GM12872 (cell line): ENCODE measurements around the gene PFN1.

Source experiments
- CTCF ChIP-seq: IDR thresholded peaks from 3 replicates; pipeline ENCODE4 v1.5.1; 2011; ENCODE audit warnings: low read depth, mild to moderate bottlenecking, low read length, moderate library complexity; ENCODE audit not compliant: insufficient read depth

PFN1 gene

GRCh38 chr17:4982305-4982704 is 34.0 kb upstream of the PFN1 start:
- no peak for TF ChIP-seq CTCF

- peak; percentile 81 for TF ChIP-seq CTCF
Measured at GRCh38 chr17:4980644-4981216, 32.4 kb upstream of the PFN1 start.

DNA sequence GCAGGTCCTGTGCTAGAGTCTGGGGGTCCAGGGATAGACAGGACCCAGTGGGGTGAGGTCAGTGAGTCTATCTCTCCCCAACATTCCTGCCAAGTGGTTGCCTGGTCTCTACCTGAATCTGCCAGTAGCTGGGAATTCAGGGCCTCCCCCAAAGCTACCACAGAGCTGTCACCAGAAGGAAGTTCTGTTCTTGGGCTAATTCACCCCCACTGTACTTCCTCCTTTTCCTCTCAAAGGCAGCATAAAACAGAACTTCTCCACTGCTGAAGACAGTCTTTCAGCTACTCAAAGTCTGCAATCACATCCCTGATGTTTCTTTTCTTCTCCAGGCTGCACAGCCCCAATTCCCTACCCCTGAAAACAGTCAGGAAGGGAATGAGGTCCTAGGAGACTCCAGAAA is 30.4 kb upstream of the PFN1 start:
- TF ChIP-seq CTCF: no peak

- TF ChIP-seq CTCF: no peak
Measured at GRCh38 chr17:4974115-4974670, 25.9 kb upstream of the PFN1 start.

GRCh38 chr17:4973256-4974114 is 25.2 kb upstream of the PFN1 start:
- TF ChIP-seq CTCF: no peak

DNA sequence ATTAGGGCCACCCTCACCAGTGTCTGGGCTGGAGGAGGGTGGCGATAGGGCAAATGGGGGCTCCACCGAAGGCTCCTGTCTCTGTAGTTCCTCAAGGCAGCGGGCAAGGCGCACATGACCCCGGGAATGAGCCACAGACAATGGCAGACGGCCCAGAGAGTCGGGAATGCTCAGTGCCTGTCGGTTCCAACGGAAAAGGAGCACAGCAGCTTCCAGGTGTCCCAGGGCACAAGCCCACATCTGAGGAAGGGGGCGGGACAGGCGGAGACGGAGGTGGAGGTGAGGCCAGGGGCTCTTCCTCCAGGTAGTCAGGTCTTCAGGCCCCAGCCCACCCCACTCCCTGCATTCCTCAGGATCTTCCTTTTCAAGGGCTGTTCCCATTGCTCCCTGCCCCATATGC is 24.4 kb upstream of the PFN1 start:
- TF ChIP-seq CTCF: no peak

DNA sequence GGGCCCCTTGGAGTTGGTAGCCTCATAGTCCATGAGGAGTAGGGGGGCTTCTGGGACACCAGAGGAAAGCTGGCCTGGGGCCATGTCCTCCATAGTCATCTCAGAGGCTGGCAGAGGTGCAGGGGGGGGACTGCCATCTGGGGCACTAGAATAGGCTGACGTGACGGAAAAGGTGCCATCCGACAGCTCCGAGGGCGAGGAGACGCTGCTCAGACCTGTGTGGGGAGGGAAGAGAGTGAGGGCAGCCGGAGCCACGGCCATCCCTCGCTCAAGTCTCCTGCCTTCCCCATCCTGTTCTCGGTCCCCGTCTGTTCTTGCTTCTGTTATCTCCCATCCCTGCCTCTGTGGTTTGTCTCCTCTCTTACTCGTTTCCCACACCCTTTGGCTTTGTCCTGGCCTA is 24.0 kb upstream of the PFN1 start:
- no peak for TF ChIP-seq CTCF
